ENCODE results near the gene NMRAL1.

DNA sequence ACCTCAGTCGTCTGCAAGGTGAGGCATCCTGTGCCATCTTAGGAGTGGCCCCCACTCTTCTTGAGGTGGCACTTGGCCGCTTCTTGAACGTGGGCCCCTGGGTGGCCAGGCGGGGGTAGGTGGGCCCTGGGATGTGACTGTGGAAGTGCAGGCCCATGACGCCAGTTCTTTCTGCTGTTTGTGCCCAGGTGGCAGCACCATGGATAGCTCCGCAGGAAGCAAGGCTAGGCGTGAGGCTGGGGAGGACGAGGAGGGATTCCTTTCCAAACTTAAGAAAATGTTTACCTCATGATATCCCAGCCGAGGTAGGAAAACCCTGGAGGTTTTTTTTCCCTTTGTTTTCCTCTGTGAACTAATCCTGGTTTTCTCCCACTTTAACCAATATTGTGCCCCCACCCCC, 19.8 kb downstream of the NMRAL1 start:
- TF ChIP-seq GABPA (IDR thresholded peaks at IDR 0.05; ENCODE audit: low read depth) = no peak
- TF ChIP-seq, protein P1, sequence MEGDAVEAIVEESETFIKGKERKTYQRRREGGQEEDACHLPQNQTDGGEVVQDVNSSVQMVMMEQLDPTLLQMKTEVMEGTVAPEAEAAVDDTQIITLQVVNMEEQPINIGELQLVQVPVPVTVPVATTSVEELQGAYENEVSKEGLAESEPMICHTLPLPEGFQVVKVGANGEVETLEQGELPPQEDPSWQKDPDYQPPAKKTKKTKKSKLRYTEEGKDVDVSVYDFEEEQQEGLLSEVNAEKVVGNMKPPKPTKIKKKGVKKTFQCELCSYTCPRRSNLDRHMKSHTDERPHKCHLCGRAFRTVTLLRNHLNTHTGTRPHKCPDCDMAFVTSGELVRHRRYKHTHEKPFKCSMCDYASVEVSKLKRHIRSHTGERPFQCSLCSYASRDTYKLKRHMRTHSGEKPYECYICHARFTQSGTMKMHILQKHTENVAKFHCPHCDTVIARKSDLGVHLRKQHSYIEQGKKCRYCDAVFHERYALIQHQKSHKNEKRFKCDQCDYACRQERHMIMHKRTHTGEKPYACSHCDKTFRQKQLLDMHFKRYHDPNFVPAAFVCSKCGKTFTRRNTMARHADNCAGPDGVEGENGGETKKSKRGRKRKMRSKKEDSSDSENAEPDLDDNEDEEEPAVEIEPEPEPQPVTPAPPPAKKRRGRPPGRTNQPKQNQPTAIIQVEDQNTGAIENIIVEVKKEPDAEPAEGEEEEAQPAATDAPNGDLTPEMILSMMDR (IDR thresholded peaks at IDR 0.05) = no peak
- TF ChIP-seq EP300 (IDR thresholded peaks at IDR 0.05; ENCODE audit: borderline replicate concordance in 1 of 2, low read depth in 1 of 2, low read length in 1 of 2) = no peak
- no peak for TF ChIP-seq MXI1 (IDR thresholded peaks at IDR 0.05; ENCODE audit: low read depth, low read length)
